ENCODE measurements around the gene PKD2L1.

- no peak for TF ChIP-seq CTCF (IDR thresholded peaks at IDR 0.05; ENCODE audit: borderline replicate concordance, extremely low read depth, low read length, poor library complexity, severe bottlenecking)
- no peak for TF ChIP-seq EZH2 (IDR thresholded peaks at IDR 0.05; ENCODE audit: borderline replicate concordance, low read depth, low read length, severe bottlenecking)
These were observed 16.9 kb upstream of the PKD2L1 start, which contains the start of gene SCD for GRCh38 chr10:100346765-100347567.
